ENCODE data around the gene ADGRV1.
"Not testable (repeated sequence)": the region's sequence is repeated elsewhere in the genome, so short reads cannot be mapped to it uniquely, and the experiment has no call there.

Gene ADGRV1

DNA sequence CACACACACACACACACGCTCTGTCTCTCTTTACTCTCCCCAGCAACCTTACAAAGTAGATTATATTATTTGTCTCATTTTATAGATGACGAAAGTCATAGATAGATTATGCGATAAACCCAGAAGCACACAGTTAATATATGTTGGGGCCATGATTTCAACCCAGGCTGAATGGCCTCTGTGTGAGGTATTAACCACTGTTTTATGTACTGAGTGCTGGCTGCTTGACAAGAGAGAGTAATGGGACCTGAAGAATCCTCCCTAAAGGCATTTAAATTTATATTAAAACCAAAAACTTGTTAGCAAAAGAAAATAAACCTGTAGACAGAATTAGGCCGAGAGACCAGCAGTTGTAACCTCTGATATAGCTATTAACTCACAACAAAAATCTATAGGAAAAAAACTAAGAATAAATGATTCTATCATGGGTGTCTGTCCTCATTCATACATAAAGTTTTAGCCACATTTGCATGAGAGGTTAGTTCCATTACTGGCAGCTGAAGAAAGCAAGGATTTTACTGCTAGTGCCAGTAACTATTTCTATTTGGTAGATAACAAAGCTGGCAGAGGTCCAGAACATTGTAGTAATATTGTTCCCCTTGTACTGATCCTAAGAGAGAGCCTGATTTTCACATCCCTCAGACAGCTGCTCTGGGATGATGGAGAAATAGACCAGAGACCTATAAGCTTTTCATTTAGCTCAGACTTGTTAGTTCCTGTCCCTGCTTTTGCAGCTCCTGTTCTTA lies 250.9 kb downstream of the ADGRV1 start:
- DNase-seq (ENCODE audit: low read depth in 4 of 4, low spot score in 1 of 4) = no peak

DNA sequence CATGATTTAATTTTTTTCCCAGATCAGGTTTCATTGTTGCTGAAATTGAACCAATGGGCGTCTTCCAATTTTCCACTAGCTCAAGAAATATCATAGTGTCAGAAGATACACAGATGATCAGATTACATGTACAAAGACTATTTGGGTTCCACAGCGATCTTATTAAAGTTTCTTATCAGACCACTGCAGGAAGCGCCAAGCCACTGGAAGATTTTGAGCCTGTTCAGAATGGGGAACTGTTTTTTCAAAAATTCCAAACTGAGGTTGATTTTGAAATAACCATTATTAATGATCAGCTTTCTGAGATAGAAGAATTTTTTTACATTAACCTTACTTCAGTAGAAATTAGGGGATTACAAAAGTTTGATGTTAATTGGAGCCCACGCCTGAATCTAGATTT lies 251.6 kb downstream of the ADGRV1 start:
- no peak for DNase-seq (ENCODE audit: low read depth in 4 of 4, low spot score in 1 of 4)

DNA sequence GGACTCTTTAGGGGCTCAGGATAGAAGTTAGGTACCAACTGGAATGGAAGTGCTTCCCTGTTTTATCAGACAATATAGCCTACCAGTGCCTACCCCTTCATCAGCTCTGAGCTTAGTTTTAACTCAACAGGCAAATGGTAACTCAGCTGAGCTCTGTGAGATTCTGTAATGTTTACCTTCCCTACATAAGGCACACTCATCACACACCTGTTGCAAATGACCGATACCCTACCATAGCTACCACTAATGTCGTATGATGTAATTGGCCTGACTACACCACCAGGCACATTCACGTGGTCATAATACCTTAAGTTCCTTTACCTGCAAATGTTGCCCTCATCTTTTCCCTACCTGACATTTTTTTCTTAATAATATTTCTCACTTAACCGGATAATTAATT lies 254.8 kb downstream of the ADGRV1 start:
- no peak for DNase-seq (ENCODE audit: low read depth in 4 of 4, low spot score in 1 of 4)

DNA sequence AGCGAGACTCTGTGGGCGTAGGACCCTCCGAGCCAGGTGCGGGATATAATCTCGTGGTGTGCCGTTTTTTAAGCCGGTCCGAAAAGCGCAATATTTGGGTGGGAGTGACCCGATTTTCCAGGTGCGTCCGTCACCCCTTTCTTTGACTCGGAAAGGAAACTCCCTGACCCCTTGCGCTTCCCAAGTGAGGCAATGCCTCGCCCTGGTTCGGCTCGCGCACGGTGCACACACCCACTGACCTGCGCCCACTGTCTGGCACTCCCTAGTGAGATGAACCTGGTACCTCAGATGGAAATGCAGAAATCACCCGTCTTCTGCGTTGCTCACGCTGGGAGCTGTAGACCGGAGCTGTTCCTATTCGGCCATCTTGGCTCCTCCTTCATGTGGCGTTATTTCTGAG lies 263.5 kb downstream of the ADGRV1 start:
- DNase-seq (ENCODE audit: low read depth in 4 of 4, low spot score in 1 of 4) = not testable (repeated sequence)

DNA sequence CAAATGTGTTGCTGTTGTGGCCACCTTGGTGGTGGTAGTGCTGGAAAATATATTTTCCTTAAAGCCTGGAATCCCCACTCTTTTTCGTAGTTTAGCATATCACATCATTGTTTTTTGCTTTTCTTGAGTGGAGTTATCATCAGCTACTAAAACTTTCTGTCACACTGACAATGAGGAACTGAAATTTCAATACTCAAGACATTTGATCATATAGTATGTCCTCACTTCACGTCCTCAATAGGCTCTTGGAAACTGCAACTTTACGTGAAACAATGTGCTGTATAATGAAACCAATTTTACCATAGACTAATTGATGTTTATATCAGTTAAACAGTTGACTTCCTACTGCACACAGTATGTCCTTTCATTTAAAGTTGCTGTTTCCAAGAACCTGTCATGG lies 265.8 kb downstream of the ADGRV1 start:
- no peak for DNase-seq (ENCODE audit: low read depth in 4 of 4, low spot score in 1 of 4)

DNA sequence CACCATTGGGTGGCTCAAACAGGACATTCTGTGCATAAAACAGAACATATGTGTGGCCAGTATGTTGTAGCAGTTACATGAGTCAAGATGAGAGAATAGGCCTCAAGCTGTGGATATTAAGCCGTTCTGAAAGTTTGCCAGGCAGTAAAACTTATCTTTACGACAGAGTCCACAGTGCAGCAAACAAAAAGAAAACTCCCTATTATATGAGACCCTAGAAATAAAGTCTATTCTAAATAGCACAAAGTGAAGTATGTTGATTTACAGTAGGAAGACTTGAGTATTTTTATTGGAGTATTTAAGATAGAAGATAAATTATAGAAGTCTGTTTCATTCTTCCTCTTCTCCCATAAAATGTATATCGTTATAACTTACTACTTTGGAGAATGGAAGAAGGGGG lies 271.5 kb downstream of the ADGRV1 start:
- DNase-seq (ENCODE audit: low read depth in 4 of 4, low spot score in 1 of 4) = no peak

DNA sequence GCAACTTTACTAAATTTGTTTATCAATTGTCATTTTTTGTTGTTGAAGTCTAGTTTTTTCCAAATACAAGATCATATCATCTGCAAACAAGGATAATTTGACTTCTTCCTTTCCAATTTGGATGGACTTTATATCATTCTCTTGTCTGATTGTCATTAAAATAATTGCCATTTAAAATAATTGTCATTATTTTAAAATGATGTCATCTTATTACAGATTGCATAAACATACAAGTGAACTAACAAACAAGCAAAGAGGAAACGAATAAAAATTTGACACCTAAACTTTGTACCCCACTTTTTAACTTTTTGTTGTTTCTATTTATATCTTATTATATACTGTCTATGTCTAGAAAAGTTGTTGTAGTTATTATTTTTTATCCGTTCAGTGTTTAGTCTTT lies 275.2 kb downstream of the ADGRV1 start:
- no peak for DNase-seq (ENCODE audit: low read depth in 4 of 4, low spot score in 1 of 4)

DNA sequence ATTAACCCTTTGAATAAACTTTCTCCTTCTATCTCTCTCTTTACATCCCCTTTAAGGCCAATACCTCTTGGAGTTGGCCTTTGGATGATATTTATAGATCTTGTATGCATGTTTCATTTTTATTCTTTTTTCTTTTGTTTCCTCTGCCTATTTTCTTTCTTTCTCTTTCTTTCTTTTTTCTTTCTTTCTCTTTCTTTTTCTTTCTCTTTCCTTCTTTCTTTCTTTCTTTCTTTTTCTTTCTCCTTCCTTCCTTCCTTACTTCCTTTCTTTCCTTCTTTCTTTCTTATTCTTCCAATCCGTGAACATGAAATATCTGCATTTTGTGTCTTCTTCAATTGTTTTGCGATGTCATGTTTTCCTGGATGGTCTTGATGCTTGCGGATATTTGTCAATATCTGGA lies 276.1 kb downstream of the ADGRV1 start:
- DNase-seq (ENCODE audit: low read depth in 4 of 4, low spot score in 1 of 4) = no peak

DNA sequence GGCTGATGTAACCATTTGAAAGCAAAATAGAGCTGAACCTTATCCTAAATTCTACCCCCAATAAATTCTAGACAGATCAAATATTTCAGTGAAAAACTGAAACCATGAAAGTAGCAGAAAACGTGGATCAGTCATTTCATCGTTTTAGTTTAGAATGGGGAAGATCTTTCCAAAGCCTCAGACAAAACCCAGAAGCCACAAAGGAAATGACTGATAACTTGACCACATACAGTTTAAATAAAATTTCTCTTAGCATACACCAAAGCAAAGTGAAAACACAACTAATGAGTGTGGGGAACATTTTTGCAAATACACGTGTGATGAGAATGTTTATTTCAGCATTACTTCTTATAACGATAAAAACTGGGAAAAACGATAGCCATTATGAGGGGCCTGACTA lies 284.8 kb downstream of the ADGRV1 start:
- no peak for DNase-seq (ENCODE audit: low read depth in 4 of 4, low spot score in 1 of 4)

DNA sequence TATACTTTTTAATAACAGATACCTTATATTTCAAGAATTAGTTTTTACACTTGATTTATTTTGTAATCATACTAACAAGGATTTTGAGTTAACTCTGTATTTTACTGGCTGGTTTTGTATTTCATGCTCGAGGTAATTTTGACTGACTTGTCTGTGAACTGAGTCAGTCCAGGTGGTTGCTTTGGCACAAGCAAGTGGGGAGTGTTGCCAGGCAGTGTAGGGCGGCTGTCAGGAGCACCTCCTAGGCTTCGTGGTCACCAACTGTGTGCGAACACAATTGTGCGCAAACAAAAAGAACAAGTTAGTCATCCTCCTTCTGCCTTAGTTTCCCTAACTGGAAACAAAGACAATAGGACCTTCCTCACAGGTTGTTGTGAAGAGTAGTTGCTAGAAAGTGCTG lies 286.3 kb downstream of the ADGRV1 start:
- DNase-seq (ENCODE audit: low read depth in 4 of 4, low spot score in 1 of 4) = no peak

DNA sequence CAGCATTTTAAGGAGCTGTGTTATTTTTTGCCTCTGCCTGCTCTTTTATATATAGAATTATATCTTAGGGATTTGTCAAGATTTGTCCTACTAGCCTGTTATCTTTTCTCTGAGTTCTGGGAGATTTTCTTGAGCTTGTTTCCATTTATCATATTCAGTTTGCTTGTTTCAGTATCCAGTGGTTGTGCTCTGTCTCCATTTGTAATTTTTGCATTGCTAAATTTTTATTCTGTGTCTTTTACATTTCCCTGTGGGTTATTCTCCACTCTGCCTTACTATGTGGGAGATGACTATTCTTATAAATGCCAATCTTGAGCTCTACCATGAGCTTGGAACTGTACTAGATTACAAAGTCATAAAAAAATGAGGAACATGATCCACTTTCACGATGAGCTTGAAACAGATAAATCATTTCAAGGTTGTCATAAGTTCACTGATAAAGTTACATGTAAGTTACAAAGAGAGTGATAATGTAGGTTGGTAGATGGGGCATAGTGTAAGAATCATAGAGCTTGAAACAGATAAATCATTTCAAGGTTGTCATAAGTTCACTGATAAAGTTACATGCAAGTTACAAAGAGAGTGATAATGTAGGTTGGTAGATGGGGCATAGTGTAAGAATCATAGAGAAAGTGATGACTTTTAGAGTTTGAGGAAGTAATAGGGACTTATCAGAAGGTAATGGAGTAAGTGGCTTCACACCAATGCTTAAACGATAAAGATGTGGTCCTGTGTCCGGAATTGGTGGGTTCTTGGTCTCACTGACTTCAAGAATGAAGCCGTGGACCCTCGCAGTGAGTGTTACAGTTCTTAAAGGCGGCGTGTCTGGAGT lies 287.3 kb downstream of the ADGRV1 start:
- no peak for DNase-seq (ENCODE audit: low read depth in 4 of 4, low spot score in 1 of 4)

DNA sequence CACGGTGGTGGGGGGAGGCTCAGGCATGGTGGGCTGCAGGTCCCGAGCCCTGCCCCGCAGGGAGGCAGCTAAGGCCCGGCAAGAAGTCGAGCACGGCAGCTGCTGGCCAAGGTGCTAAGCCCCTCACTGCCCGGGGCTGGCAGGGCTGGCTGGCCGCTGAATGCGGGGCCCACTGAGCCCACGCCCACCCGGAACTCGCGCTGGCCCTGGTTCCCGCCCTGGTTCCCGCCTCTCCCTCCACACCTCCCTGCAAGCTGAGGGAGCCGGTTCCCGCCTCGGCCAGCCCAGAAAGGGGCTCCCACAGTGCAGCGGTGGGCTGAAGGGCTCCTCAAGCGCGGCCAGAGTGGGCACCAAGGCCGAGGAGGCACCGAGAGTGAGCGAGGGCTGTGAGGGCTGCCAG lies 289.0 kb downstream of the ADGRV1 start:
- DNase-seq (ENCODE audit: low read depth in 4 of 4, low spot score in 1 of 4) = not testable (repeated sequence)

DNA sequence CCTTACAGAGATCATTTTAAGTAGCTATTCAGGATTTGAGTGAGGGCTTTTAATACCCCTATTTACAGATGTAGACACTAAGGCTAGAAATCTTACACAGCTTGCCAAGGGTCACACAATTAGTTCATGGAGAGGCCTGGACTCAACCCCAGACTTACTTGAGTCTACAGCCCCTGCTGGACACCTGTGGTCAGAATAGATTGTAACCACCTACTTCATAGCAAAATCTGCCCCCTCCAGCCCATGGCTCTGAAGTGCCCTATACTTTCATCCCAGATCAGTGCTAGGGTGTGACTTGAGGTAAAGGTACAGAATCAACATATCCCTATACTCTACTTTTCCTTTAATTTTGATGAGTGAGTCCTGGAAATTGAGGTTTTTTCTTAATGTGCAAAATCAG lies 291.3 kb downstream of the ADGRV1 start:
- DNase-seq (ENCODE audit: low read depth in 4 of 4, low spot score in 1 of 4) = no peak

DNA sequence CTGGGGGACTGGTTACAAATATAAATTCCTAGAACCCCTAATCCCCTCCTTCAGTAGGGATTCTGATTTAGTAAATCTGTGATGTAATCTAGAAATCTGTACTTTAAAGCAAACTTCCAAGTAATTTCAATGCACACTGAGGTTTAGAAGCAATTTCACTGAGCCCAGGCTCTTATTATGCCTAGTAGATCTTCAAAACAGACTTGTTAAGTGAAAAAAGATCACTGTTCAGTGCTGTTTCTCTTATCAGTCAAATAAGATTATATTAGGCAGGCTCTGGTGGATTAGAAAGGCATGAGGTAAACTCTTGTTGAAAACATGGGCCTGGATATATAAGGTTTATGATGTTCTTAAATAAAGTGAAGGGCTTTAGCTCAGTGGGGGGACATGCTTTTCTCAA lies 293.9 kb downstream of the ADGRV1 start:
- no peak for DNase-seq (ENCODE audit: low read depth in 4 of 4, low spot score in 1 of 4)

DNA sequence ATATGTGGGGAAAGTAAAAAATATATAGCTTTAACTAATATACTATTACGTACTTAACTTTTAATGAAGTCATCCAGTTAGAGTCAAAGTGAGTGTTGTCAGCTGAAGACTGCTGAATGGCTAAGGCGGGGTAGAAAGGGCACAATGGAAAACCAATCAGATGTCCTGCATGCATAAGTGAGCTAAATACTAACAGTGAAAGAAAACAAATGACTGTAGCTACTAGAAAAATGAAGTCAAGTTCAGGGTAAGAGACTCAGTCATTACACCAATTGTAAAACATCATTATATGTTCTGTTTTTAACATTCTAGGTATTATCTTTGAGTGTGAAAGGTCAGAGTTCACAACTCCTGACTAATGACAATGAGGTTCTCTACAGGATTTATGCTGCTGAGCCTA lies 295.2 kb downstream of the ADGRV1 start:
- DNase-seq (ENCODE audit: low read depth in 4 of 4, low spot score in 1 of 4) = no peak

DNA sequence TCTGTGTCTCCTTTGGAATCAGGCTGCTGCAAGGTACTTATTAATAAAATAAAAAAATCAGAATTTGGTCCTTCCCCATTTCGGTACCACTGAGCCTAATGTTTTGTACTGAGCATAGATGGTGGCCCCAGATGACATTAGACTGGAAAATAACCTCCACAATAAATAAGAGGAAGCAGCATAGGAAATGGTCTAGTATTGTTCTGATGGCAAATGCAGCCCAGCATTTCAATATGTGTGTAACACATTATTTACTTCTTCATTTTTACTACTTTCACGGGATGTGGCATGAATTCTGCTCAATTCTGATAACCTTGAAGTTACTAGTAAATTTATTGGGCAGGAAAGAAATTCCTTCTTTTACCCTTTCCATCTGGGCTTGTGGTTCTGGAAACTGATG lies 295.6 kb downstream of the ADGRV1 start:
- no peak for DNase-seq (ENCODE audit: low read depth in 4 of 4, low spot score in 1 of 4)

DNA sequence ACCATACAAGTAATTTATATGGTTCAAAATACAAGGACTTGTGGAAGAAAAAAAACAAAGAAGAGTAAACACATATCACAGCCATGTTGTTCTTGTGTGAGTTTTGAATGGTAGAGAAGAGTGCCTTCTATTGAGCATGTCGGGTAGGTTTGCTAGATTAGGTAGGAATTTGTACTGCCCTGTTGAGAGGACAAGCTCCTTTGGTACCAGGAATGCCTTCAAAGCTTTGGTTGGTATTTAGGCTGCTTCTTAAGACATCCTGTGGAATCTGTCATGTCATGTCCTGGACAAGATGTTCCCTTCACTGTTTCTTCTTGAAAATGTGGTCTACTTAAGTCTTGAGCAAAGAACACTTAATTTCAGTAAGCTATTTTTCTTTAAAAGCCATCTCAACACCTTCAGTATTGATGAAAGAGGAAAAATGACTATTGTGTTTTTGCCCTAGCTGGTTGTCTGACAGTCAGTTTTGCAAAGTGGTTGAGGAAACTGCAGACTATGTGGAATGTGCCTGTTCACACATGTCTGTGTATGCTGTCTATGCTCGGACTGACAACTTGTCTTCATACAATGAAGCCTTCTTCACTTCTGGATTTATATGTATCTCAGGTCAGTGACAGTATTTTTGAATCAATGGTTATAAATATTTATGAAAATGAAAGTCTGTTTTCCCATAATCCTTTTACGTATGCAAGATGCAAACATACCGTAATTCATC lies 296.9 kb downstream of the ADGRV1 start:
- DNase-seq (ENCODE audit: low read depth in 4 of 4, low spot score in 1 of 4) = no peak

DNA sequence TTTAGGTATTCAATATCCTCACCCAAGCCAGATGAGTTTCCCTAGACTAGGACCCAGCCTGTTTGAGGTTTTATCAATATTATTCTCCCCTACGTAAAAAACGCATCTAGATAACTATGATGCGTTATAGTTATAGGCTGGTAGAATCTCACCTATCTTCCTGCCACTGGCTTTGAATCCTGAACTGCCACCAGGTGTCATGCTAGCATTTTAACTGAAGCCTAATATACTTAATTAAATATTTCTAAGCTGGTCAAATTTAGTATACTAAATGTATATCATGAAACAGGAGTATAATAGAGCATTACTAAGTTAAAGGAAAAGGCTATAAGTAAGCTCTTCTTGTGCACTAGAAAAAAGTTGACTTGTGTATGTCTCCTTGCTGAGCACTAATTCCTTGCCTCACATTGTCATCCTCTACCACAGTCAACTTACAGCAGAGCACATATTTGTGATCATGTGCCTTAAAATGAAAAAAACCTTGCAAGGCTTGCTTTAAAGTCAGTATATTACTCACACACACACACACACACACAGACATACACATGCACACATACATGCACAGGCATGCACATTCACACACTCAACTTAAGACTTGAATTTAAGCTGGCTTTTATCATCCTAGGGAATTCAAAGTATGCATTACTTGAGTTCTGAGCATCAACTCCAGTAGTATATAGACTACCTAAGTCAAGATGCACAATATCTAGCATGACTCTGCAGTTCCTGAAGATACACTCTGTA lies 303.4 kb downstream of the ADGRV1 start:
- no peak for DNase-seq (ENCODE audit: low read depth in 4 of 4, low spot score in 1 of 4)

DNA sequence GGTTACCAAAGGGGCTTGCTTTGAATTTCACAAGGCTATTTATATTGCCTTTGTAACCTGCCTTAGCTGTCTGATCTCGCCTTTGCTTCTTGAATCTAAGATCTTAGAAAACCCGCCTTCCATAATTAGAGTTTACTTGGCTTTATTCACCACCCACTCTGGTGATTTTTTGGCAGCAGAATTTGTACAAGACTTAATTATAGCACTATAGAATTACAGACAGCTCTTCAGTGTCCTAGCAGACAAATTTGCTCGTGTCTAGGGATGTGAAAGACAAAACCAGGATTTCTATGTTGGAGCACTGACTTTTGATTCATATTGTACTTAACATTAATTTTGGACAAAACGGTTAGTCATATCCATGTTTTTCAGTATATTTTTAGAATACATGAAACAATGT lies 306.6 kb downstream of the ADGRV1 start:
- DNase-seq (ENCODE audit: low read depth in 4 of 4, low spot score in 1 of 4) = no peak

DNA sequence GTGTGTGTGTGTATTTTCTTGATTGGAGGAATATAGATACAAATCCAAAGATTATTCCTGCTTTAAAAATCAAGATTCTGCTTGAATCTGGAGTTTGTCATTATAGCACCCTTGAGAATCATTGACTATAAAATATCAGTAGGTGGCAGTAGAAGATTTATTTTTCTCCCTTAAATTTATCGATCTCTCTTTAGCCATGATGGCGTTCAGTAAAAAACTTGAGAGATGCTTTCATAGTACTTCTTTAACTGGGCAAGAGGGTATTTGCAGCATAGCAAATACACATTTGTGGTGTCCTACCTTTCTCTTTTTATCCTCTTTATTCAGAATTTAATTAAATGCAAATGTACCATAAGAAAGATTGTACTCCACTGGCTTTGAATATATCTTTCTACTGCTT lies 307.7 kb downstream of the ADGRV1 start:
- DNase-seq (ENCODE audit: low read depth in 4 of 4, low spot score in 1 of 4) = no peak
